GM18907 (cell line): Measurements from ENCODE around the gene ZFHX3.

Experiments used
- ATAC-seq: cut with Tn5 transposase; IDR thresholded peaks from one replicate; pipeline ENCODE4 v1.9.1; 2021; ENCODE audit warnings: mild to moderate bottlenecking, moderate library complexity; ENCODE audit not compliant: unreplicated experiment

Gene ZFHX3

DNA sequence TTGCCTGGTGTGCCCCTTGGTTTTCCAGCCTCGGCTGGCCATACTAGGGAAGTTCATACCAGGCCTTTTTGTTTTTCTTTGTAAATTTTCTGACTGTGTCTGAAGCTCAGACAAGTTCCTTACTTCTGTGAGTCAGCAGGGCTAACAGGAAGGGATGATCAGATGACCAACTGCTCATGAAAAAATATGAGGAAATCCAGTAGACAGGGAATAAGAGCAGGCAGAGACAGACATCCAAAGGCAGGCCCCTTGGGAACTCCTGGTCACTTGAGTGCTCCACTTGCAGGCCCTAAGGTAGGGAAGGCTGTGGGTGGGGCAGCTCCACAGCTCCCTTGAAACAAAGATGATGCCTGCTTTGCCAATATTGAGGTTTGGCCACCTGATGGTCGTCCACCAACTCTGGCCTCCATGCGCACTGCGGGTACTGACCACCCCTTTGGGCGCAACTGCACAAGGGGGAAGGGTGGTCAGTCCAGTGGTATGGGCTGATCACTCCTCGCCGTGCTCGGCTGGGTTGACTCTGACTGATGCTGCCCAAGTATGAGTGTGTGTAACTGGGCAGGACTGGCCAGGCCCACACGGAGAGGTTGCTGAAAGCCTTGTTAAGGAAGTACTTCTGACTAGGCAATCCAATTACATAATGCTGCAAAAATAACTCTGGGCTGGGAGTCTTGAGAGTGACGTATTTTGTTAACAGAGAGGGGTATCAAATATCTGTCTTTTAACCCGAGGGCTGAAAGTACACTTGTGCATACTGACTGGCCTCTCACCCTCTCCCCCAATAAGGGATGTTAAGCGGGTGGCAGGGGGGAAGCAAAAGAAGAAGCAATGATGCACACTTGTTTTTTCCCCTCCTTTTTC lies 20.8 kb upstream of the ZFHX3 start:
- no peak for ATAC-seq

DNA sequence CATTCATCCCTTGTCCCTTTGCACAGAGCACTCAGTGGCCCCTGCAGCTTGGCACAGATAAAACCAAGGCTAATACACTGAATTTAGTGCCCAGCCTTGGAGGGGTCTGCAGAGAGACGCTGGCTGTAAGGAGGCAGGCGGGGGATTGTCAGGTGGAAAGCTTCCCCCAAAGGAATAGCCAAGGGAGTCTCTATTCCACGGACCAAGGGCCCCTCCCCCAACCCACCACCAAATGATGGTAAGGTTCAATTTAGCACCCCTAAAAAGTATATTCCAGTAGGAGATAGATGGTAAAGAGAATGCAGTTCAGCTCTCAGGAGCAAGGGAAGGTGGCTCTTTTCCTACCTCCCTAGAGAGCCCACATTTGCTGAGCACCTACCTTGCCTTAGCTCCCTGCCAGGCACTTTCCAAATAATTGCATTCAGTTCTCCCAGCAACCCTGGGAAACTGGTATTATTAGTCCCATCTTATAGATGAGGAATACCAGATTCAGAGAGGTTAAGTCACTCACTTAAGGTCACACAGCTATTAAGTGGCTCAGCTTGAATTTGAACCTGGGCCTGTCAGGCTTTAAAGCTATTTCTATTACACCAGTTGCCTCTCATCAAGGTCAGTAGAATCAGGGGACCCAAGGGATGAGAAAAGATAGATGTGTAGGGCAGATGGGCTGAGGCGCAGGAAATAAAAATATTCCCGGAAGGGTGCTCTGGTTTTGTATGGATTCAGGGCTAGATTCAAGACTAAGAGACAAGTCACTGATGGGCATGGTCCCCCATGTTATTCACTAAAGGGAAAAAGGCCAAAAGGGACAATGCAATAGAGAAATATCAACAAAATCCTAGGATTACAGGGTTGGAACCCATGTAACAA lies 20.0 kb upstream of the ZFHX3 start:
- no peak for ATAC-seq

DNA sequence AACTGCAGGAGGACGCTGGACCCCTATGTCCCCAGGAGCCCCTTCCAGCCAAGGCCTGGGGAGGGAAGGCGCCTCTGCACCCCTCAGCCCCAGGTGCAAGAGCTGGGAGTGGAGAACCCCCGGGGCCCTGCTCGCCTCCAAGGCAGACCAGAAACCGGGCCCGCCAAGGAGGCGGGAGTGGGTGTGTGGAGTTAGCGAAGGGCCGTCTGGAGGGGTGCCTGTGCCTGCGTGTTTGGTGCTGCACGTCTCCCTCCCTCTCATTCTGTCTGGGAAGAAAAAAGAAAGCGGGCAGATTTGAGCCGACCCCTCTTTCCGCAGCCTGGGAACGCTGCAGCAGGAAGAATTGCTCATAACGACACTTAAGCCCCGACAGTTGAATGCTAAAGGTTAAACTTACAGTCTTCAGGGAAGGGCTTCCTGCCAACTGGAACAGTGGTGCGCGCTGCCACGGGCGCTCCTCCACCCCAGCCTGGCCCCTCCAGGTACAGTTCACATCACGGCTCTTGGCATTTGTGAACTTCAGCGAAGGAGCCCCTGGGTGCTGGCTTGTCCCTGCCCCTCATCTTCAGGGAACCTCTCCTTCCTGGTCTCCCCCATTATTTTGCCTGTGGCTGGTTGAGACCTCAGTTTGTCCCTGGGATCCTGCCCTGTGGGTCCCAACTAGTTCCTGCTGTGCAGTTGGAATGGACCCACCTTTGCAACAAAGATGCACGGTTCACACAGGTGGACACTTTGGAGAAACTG lies 19.2 kb upstream of the ZFHX3 start:
- no peak for ATAC-seq

DNA sequence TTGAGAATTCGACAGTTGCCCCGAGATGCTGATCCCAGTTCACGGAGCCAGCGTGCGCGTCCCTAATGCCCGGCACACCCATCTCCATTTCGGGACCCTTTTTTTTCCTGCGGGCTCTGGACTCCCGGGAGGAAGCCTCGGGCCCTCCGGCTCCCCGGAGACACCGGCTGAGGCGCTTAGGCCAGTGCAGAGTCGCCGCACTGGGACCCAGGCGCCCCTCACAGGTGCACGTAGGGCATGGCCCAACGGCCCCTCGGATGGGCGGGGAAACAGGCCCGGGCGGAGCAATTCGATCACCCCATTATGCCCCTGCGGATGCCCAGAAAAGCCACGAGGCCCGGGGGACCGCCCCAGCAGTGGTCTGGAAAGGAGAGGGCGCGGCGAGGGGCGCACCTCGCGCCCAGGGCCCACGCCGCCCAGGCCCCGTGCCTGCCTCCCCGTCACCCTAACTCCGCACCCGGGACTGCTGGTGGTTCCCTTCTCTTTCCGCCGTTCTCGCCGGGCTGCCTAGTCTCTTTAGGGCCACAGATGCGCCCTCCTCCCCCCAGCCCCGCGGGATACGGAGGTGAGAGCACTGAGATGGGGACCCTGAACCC lies 18.5 kb upstream of the ZFHX3 start:
- ATAC-seq, result no peak

- no peak for ATAC-seq
Measured at GRCh38 chr16:73065632-73066330, 17.9 kb upstream of the ZFHX3 start.

- no peak for ATAC-seq
Measured at GRCh38 chr16:73064994-73065545, 17.1 kb upstream of the ZFHX3 start.

- no peak for ATAC-seq
Measured at GRCh38 chr16:73064212-73064993, 16.5 kb upstream of the ZFHX3 start.

GRCh38 chr16:73063854-73064211 lies 15.9 kb upstream of the ZFHX3 start:
- ATAC-seq, result no peak

DNA sequence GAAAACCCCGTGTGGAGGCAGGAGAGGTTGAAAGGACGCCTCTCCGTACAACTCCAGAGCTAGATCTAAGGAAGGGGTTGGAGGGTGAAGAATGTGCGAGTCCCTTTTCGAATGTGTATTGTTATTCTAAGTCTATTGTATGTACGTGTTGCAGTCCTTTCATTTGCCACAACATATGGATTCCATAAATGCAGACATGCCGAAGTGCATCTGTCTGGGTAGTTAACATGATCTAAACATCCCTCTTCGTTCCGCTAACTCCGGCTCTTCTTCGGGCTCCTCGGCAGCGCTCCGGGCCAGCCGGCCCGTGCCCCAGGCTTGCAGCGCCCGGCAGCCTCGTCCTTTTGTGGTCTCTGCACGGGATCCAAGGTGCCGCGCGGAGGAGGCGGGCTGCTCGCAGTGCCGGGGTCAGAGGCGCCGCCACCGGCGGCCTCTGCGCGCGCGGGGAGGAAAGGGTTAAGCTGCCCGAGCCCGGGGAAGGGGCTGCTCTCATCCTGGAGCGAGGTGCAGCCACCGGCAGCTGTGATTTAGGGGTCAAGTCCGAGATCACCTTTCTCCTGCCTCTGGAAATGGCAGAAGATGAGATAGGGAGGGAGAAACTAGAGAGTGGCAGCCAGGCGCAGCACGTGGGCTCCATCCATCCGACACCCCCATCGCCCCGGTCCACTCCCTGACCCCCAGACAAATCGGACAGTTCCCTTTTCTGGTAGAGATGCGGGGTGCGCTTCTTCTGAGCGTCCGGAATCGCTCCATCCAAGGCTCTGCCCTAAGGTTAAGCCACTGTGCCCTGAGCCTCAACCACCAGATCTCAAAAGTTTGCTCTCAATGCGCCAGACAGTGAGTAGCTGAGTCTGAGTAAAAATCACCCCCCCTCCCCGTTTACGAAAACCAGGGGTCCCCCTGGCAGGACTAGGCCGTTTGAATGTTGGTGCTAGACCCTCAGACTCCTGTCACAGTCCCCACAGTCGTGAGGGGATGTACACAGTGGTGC lies 15.1 kb upstream of the ZFHX3 start:
- no peak for ATAC-seq

DNA sequence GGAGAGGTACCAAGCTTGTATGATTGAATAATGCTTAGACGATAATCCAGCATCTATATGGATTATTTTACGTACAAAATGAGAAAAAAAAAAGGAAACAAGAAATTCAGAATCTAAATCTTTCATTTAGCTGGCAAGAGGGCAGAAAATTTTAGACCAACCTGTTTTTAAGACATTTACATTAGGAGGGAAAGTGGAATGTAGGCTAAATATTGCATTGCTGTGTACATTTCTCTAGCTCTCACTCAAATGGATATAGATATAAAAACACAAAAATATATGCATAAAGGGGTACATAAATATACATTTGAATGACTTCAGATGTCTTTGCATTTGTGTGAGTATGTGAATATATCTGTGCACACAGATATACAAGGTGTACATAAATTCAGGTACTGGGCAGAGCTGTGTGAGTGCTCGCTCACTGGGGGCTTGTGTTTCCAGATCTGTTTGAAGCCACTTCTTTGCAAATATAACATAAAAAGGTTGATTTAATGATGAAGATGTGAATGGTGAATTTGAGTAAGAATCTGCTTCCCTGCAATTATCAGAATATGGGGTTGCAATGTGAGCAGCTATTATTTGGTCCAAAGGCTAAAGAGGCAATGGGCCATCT lies 14.2 kb upstream of the ZFHX3 start:
- ATAC-seq, result no peak

DNA sequence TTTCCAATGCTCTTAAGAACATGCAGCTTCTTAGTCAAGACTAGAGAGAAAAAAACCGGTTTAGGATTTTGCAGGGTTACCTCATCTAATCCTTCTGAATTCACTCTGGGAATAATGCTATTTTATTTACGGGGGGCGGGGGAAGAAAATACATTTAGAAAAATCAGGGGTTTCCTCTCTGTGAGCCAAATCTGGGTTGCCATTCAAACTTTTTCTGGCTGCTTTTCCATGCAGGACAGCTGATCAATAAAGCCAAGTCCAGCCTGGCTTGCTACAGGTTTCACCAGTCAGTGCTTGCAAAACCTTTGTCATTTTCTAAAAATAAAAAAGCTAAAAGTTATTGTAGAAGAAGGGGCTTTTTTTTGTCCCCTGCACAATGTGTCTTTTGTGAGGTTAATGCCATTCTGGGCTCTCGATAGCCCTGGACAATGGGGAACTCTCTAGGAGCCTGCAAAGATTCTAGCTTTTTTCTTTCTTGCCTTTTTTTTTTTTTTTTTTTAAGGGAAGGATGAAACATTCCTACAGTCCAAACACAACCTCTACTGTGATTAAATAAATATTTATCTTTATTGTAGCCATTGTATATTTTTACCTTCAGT lies 13.1 kb upstream of the ZFHX3 start:
- no peak for ATAC-seq

DNA sequence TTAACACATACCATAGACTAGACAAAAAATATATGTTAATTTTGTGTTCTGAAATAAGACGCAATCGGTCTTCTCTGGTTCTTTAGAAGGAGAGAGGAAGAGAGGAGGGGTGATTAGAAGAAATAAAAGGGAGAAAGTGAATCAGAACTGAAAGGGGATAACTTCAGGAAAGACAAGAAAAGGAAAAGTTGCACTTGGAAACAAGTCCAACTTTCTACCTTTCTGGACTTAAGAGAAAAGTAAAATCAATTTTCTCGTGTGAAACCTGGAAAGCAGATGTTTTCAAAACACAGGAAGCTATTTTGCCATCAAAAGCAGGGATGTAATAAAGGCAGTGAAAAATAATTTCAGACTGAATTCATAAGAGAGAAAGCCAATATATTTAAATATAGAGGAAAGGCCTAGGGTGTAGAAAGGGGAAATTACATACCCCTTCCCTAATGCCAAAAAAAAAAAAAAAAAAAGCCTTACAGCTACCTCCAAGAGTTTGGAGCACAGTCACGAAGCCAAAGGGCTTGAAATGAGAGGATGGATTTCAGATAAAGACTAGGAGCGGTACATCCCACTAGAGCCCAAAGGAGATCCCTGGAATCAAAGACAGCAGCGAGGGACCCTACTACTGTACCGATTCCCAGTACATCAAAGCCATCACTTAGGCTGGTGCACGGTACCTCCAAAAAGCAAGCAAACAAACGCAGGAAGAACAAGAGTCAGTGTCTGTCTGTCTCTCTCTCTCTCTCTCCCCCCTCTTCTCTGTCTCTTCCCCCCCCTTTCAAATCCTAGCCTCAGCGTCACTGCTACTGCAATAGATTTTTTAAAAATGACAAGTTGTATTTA lies 12.1 kb upstream of the ZFHX3 start:
- ATAC-seq, result no peak

DNA sequence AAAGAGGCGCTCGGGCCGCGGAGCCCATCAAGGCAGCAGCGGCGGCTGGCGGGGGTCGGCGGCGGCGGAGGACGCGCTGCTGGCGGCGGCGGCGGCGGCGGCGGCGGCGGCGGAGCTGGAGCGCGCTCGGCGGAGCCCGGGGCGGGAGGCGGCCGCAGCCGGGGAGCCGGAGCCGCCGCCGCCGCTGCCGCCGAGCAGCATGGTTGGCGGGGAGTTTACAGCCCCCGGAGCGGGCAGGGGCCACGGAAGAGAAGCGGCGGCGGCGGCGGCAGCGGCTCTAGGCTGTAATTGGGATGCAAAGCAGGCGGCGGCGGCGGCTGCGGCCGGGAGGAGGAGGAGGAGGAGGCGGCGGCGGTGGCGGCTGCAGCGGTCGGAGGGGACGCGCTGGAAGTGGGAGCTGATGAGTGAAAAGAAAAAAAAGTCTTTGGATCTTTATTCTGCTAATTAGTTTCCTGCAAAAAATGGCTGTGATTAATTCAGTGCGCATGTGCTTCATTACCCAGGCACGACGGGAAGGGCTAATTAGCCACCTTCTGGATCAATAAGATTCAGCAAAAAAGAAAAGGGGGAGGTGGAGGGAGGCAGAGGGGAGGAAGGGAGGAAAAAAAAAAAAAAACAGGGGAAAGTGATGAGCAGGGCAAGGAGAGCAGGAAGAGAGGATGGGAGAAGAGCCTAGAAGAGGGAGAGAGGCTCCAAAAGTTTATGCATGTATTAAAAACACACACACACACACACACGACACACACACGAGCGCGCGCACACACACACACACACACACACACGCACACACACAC lies 10.9 kb upstream of the ZFHX3 start:
- peak; percentile 29 for ATAC-seq

DNA sequence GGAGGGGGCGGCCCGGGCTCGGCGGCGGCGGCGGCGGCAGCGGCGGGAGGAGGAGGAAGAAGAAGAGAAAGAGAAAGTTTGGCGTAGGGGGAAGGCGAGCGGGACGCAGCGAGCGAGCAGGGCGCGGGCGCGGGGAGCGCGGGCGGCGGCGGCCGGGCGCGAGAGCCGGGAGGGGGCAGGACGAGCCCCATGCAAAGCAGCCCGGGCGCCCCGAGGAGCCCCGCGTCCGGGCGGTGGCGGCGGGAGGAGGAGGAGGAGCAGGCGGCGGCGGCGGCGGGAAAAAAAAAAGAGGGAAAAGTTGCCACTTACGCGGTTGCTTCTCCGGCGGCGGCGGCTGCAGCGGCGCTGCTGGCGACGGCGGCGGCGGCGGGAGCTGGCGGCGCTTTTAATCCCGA lies 10.3 kb upstream of the ZFHX3 start:
- ATAC-seq, result peak; percentile 76
